ENCODE results near the gene DNASE1.

The DNASE1 gene

GRCh38 chr16:3702082-3702481, 47.6 kb downstream of the DNASE1 start:
- DNase-seq = no peak

GRCh38 chr16:3706253-3707012, 51.9 kb downstream of the DNASE1 start:
- DNase-seq = no peak
